Loucy (cell line): ENCODE measurements around the gene MIS18BP1.
A peak's percentile ranks its signal among the peaks of the same experiment; 100 is the strongest.
"Not testable (repeated sequence)": the region's sequence is repeated elsewhere in the genome, so short reads cannot be mapped to it uniquely, and the experiment has no call there.

Source experiments
- H2AFZ ChIP-seq: fragments of 200-600 bp; sonication (generic); 2 replicates; pipeline ENCODE4 v1.6.0; 2016; ENCODE audit warnings: antibody characterized with exemption, mild to moderate bottlenecking, low read length, moderate library complexity
- H3F3A ChIP-seq: fragments of 200-600 bp; 2 replicates; pipeline ENCODE4 v1.6.0; 2016; ENCODE audit warnings: antibody characterized with exemption, low read depth, mild to moderate bottlenecking
- H3K27me3 ChIP-seq: fragments of 200-600 bp; sonication (generic); 2 replicates; pipeline ENCODE4 v1.6.1; 2014; ENCODE audit warnings: low read length, mild to moderate bottlenecking; ENCODE audit not compliant: insufficient read depth, poor library complexity, severe bottlenecking
- H3K36me3 ChIP-seq: fragments of 200-600 bp; sonication (generic); 2 replicates; pipeline ENCODE4 v1.6.1; 2016; ENCODE audit warnings: low read length; ENCODE audit not compliant: insufficient read depth
- H3K4me1 ChIP-seq: fragments of 200-600 bp; sonication (generic); 2 replicates; pipeline ENCODE4 v1.5.1; 2014; ENCODE audit warnings: low read length, mild to moderate bottlenecking; ENCODE audit not compliant: insufficient read depth, poor library complexity, severe bottlenecking
- H3K4me2 ChIP-seq: fragments of 200-600 bp; sonication (generic); 2 replicates; pipeline ENCODE4 v1.6.0; 2014; ENCODE audit warnings: antibody characterized with exemption, low read length, low read depth, mild to moderate bottlenecking; ENCODE audit not compliant: poor library complexity, severe bottlenecking
- H3K4me3 ChIP-seq: fragments of 200-600 bp; sonication (generic); 2 replicates; pipeline ENCODE4 v1.5.1; 2014; ENCODE audit warnings: low read length, mild to moderate bottlenecking, mixed read lengths; ENCODE audit not compliant: poor library complexity, severe bottlenecking
- H3K79me2 ChIP-seq: fragments of 200-600 bp; sonication (generic); 2 replicates; pipeline ENCODE4 v1.6.1; 2014; ENCODE audit warnings: low read length; ENCODE audit not compliant: insufficient read depth
- H3K9ac ChIP-seq: fragments of 200-600 bp; sonication (generic); 2 replicates; pipeline ENCODE4 v1.6.0; 2014; ENCODE audit warnings: mild to moderate bottlenecking, low read depth, low read length, moderate library complexity; ENCODE audit not compliant: poor library complexity, severe bottlenecking
- H3K9me2 ChIP-seq: fragments of 200-600 bp; sonication (generic); replicated peaks from 2 replicates; pipeline ENCODE4 v1.6.1; 2016; ENCODE audit warnings: low read depth, low read length, mixed read lengths
- H3K9me3 ChIP-seq: fragments of 200-600 bp; sonication (generic); 2 replicates; pipeline ENCODE4 v1.6.1; 2014; ENCODE audit warnings: mild to moderate bottlenecking, antibody characterized with exemption, low read length, low read depth; ENCODE audit not compliant: insufficient read depth
- H4K20me1 ChIP-seq: fragments of 200-600 bp; sonication (generic); 2 replicates; pipeline ENCODE4 v1.6.0; 2014; ENCODE audit warnings: antibody characterized with exemption, low read length, mild to moderate bottlenecking; ENCODE audit not compliant: insufficient read depth, poor library complexity, severe bottlenecking
- CTCF ChIP-seq: fragments of 200-600 bp; sonication (generic); conservative IDR thresholded peaks from 2 replicates; pipeline ENCODE4 v1.5.1; 2014; ENCODE audit warnings: mild to moderate bottlenecking, antibody characterized with exemption, low read length
- EZH2phosphoT487 ChIP-seq: fragments of 200-600 bp; IDR thresholded peaks from 2 replicates; pipeline ENCODE4 v1.6.1; 2018; ENCODE audit warnings: antibody characterized with exemption, mild to moderate bottlenecking, moderate library complexity, borderline replicate concordance

Gene MIS18BP1

GRCh38 chr14:45253070-45253753 lies at the start of gene MIS18BP1:
TSS of gene MIS18BP1 (minus strand) at chr14:45253202. CDS start at chr14:45247286, 5,916 bp downstream.
- Histone ChIP-seq H4K20me1 (peaks cover 22% of the 10 kb centered on the region), H3K36me3 (no peaks in the 10 kb centered on the region), H3F3A (no peaks in the 10 kb centered on the region), H3K4me2 (peak within 1 kb of the TSS; percentile 90), H3K9me2 (no peaks in the 10 kb centered on the region), H3K4me1 (peaks cover 24% of the 10 kb centered on the region), H3K79me2 (peaks cover 47% of the 10 kb centered on the region), H3K9ac (peak within 1 kb of the TSS; percentile 98), H3K4me3 (peak within 1 kb of the TSS; percentile 82), H3K9me3 (peaks cover 6% of the 10 kb centered on the region), H2AFZ (peak within 1 kb of the TSS; percentile 91), H3K27me3 (no peaks in the 10 kb centered on the region)
- TF ChIP-seq CTCF, result peak; percentile 79
- no peak for TF ChIP-seq EZH2phosphoT487

- H3K4me1 ChIP-seq, result no peaks in the 10 kb centered on the region
- no peaks in the 10 kb centered on the region for H3K36me3 ChIP-seq
- no peaks in the 10 kb centered on the region for H3K79me2 ChIP-seq
- H3K4me2 ChIP-seq, result no peak overlapping the region
- H3K4me3 ChIP-seq, result no peak overlapping the region
- no peaks in the 10 kb centered on the region for H4K20me1 ChIP-seq
- no peaks in the 10 kb centered on the region for H3F3A ChIP-seq
- H3K9me3 ChIP-seq, result no peaks in the 10 kb centered on the region
- no peak overlapping the region for H2AFZ ChIP-seq
- no peak overlapping the region for H3K9ac ChIP-seq
- no peaks in the 10 kb centered on the region for H3K9me2 ChIP-seq
- H3K27me3 ChIP-seq, result no peaks in the 10 kb centered on the region
- no peak for TF ChIP-seq CTCF
- no peak for TF ChIP-seq EZH2phosphoT487
Measured at GRCh38 chr14:45298423-45299117, 45.6 kb upstream of the MIS18BP1 start.

GRCh38 chr14:45294796-45295195 lies 41.8 kb upstream of the MIS18BP1 start:
- H3K27me3 ChIP-seq, result not testable (repeated sequence)

More at GRCh38 chr14:45294796-45295195, 41.8 kb upstream of the MIS18BP1 start:
- not testable (repeated sequence) for H3K79me2 ChIP-seq, H3K36me3 ChIP-seq, H3K9ac ChIP-seq, H4K20me1 ChIP-seq, H3K9me3 ChIP-seq, H3K4me3 ChIP-seq, H3F3A ChIP-seq, H3K4me1 ChIP-seq, H3K4me2 ChIP-seq, H2AFZ ChIP-seq, H3K9me2 ChIP-seq
